CD14-positive monocyte (primary cell): Measurements from ENCODE around the gene FAM167B. TPM values are rescaled to one million over a fixed set of nuclear protein-coding genes. Genes with fewer than 3 reads are reported as not detected.

Source experiments
- DNase-seq, 3 donors: peaks; one replicate each; pipeline ENCODE4 v3.0.0-alpha.2; 2011 to 2022
- H2AFZ ChIP-seq: 2 replicates; pipeline ENCODE4 v1.6.0; 2012; ENCODE audit warnings: mild to moderate bottlenecking, low read depth, low read length, inconsistent platforms; ENCODE audit not compliant: insufficient read depth, poor library complexity, severe bottlenecking
- H3K27ac ChIP-seq, 2 donors: 1 replicate in 1 of 2; 2 replicates in 1 of 2; pipeline ENCODE4 v1.5.1; 2012 to 2013; ENCODE audit warnings: low read length in 2 of 2, control low read depth in 1 of 2, inconsistent platforms in 1 of 2, low read depth in 1 of 2, mild to moderate bottlenecking in 1 of 2
- H3K27me3 ChIP-seq, 2 donors: one replicate each; pipeline versions ENCODE4 v1.6.0 to v1.6.1; 2011 to 2013; ENCODE audit warnings: low read length in 2 of 2; ENCODE audit not compliant: control insufficient read depth in 2 of 2, insufficient read depth in 2 of 2
- H3K36me3 ChIP-seq, 2 donors: replicated peaks in 1 of 2; 1 replicate in 1 of 2; 2 replicates in 1 of 2; pipeline versions ENCODE4 v1.5.1 to v1.6.1; 2012 to 2013; ENCODE audit warnings: low read length in 2 of 2, control low read depth in 1 of 2, inconsistent platforms in 1 of 2, mild to moderate bottlenecking in 1 of 2; ENCODE audit not compliant: insufficient read depth in 2 of 2, control insufficient read depth in 1 of 2
- H3K4me1 ChIP-seq, 2 donors: 1 replicate in 1 of 2; 2 replicates in 1 of 2; pipeline versions ENCODE4 v1.5.1 to v1.6.1; 2012 to 2013; ENCODE audit warnings: low read length in 2 of 2, control low read depth in 1 of 2, inconsistent platforms in 1 of 2, mild to moderate bottlenecking in 1 of 2, moderate library complexity in 1 of 2; ENCODE audit not compliant: insufficient read depth in 2 of 2, control insufficient read depth in 1 of 2
- H3K4me2 ChIP-seq: replicated peaks from 2 replicates; pipeline ENCODE3; 2012; ENCODE audit warnings: low read length, moderate library complexity, mild to moderate bottlenecking; ENCODE audit not compliant: poor library complexity, severe bottlenecking; ENCODE audit errors: extremely low read depth
- H3K4me3 ChIP-seq, 3 experiments: fragments of 200-600 bp in 1 of 3; sonication (generic) in 1 of 3; replicated peaks in 1 of 3; 1 replicate in 2 of 3; 2 replicates in 1 of 3; pipeline ENCODE4 v1.5.1; 2011 to 2013; ENCODE audit warnings: low read length in 3 of 3, mild to moderate bottlenecking in 3 of 3, control low read depth in 2 of 3, low read depth in 2 of 3, inconsistent platforms in 1 of 3, moderate library complexity in 1 of 3
- H3K79me2 ChIP-seq: 2 replicates; pipeline ENCODE4 v1.6.0; 2012; ENCODE audit warnings: mild to moderate bottlenecking, control low read depth, inconsistent platforms, low read length, moderate library complexity; ENCODE audit not compliant: insufficient read depth
- H3K9ac ChIP-seq: 2 replicates; pipeline ENCODE4 v1.6.0; 2017; ENCODE audit warnings: low read length, mild to moderate bottlenecking; ENCODE audit not compliant: insufficient read depth, poor library complexity, severe bottlenecking
- H3K9me3 ChIP-seq, 2 donors: replicated peaks in 1 of 2; 1 replicate in 1 of 2; 2 replicates in 1 of 2; pipeline versions ENCODE4 v1.5.1 to v1.6.1; 2012 to 2013; ENCODE audit warnings: low read length in 2 of 2, control low read depth in 1 of 2; ENCODE audit not compliant: control insufficient read depth in 1 of 2, insufficient read depth in 1 of 2
- H4K20me1 ChIP-seq: 2 replicates; pipeline ENCODE4 v1.6.0; 2012; ENCODE audit warnings: mild to moderate bottlenecking, low read length, control low read depth, moderate library complexity; ENCODE audit not compliant: insufficient read depth
- H3K27ac Mint-ChIP-seq, 7 donors: one replicate each; pipeline ENCODE4 v1.8.0; 2020; ENCODE audit warnings: mild to moderate bottlenecking in 7 of 7, mixed read lengths in 7 of 7, moderate library complexity in 6 of 7, inconsistent platforms in 2 of 7
- H3K27me3 Mint-ChIP-seq, 3 donors: one replicate each; pipeline ENCODE4 v1.8.0; 2021 to 2022; ENCODE audit warnings: low read depth in 3 of 3, mild to moderate bottlenecking in 3 of 3, mixed read lengths in 3 of 3, moderate library complexity in 3 of 3, inconsistent platforms in 1 of 3
- H3K36me3 Mint-ChIP-seq, 2 donors: one replicate each; pipeline ENCODE4 v1.8.0; 2020; ENCODE audit warnings: mixed read lengths in 2 of 2, inconsistent platforms in 1 of 2, mild to moderate bottlenecking in 1 of 2
- H3K4me1 Mint-ChIP-seq: one replicate; pipeline ENCODE4 v1.8.0; 2020; ENCODE audit warnings: mild to moderate bottlenecking, mixed read lengths
- H3K4me3 Mint-ChIP-seq, 2 donors: one replicate each; pipeline ENCODE4 v1.8.0; 2020; ENCODE audit warnings: mild to moderate bottlenecking in 2 of 2, mixed read lengths in 2 of 2, moderate library complexity in 1 of 2
- H3K9me3 Mint-ChIP-seq, 7 donors: one replicate each; pipeline ENCODE4 v1.8.0; 2020 to 2022; ENCODE audit warnings: mixed read lengths in 7 of 7, mild to moderate bottlenecking in 6 of 7, moderate library complexity in 6 of 7, inconsistent platforms in 2 of 7
- CTCF ChIP-seq: fragments of 200-600 bp; IDR thresholded peaks from one replicate; pipeline ENCODE4 v1.8.0; 2022; ENCODE audit warnings: antibody characterized with exemption, mild to moderate bottlenecking
- WGBS: methylation state at CpG from one replicate; pipeline ENCODE4 v1.1.5; 2013; ENCODE audit warnings: missing lambda C conversion rate; ENCODE audit not compliant: insufficient coverage; 5-methylcytosine and 5-hydroxymethylcytosine counted together
- intact Hi-C, 2 donors: fragments of 100-400 bp; cut with micrococcal nuclease; formaldehyde crosslinking; loops; one replicate each; pipeline versions ENCODE4 v1.15.0 to v1.15.1; 2023
- polyA minus RNA-seq: library from RNA; depleted of rRNA, polyadenylated mRNA; stranded (reverse); fragments of >200 nt; gene quantifications from 2 replicates; pipeline ENCODE4 v1.2.3, GENCODE V29; 2012
- polyA plus RNA-seq, 3 donors: library from polyadenylated mRNA; depleted of rRNA in 1 of 3; unstranded in 2 of 3; stranded (reverse) in 1 of 3; fragments of 300-500 nt in 2 of 3; fragments of >200 nt in 1 of 3; fragmentation: Illumina TruSeq in 2 of 3; gene quantifications; 1 replicate in 2 of 3; 2 replicates in 1 of 3; pipeline ENCODE4 v1.2.3, GENCODE V29; 2012 to 2021
- total RNA-seq, 12 experiments: library from RNA in 1 of 12; stranded (reverse) in 1 of 12; fragments of 120-200 nt in 1 of 12; gene quantifications; one replicate each; pipeline ENCODE4 v1.2.4 and lab custom pipeline; 2013 to 2026; ENCODE audit warnings: mixed read lengths in 6 of 12, inconsistent platforms in 1 of 12

Gene FAM167B
- total RNA-seq (2013): not detected
- polyA plus RNA-seq: not detected
- not detected in 2 replicates for polyA minus RNA-seq
- total RNA-seq (lab: John Stamatoyannopoulos, UW): 0 to 0.27 (median 0) reads per million in 11 experiments

- H3K4me1 ChIP-seq: peaks cover 9 to 26% of the 10 kb centered on the region in 2 donors
- Mint-ChIP-seq H3K27ac (peak within 1 kb of the TSS in 3 of 7 donors; percentile 50 to 70 (median 62)), H3K27me3 (peaks cover 15 to 38% (median 19%) of the 10 kb centered on the region in 3 donors), H3K36me3 (peaks cover 0 to 2% of the 10 kb centered on the region in 2 donors), H3K4me1 (peaks cover 27% of the 10 kb centered on the region), H3K4me3 (peak within 1 kb of the TSS in 1 of 2 donors; percentile 52), H3K9me3 (peaks cover 0 to 4% (median 2%) of the 10 kb centered on the region in 7 donors)
- no peaks in the 10 kb centered on the region for H3K79me2 ChIP-seq
- TF ChIP-seq CTCF: no peak
- H3K9me3 ChIP-seq: no peaks in the 10 kb centered on the region
- no peak within 1 kb of the TSS for H3K9ac ChIP-seq
- no peaks in the 10 kb centered on the region for H4K20me1 ChIP-seq
- no peak within 1 kb of the TSS for H3K4me3 ChIP-seq
- H2AFZ ChIP-seq: peak within 1 kb of the TSS; percentile 70
- WGBS: 92% methylated on average over 2 of the region's 3 CpGs
- H3K4me2 ChIP-seq: no peak within 1 kb of the TSS
- peaks cover 0 to 15% of the 10 kb centered on the region in 2 donors for H3K27me3 ChIP-seq
- H3K36me3 ChIP-seq: no peaks in the 10 kb centered on the region
- intact Hi-C loops: no loop called here
- no peak within 1 kb of the TSS for H3K27ac ChIP-seq
- DNase-seq: no peak
Measured at GRCh38 chr1:32246888-32247273, at the start of gene FAM167B. Gene FAM167B (plus strand): TSS chr1:32247222. CDS start chr1:32247422, 200 bp downstream.

- H3K4me1 Mint-ChIP-seq: peaks cover 24% of the 10 kb centered on the region
Measured at GRCh38 chr1:32197837-32198236, 49.2 kb upstream of the FAM167B start.

More at GRCh38 chr1:32197837-32198236, 49.2 kb upstream of the FAM167B start:
- no peaks in the 10 kb centered on the region for H3K27me3 ChIP-seq
- Mint-ChIP-seq H3K9me3 (peaks cover 0 to 1% (median 0%) of the 10 kb centered on the region in 7 donors), H3K36me3 (peaks cover 49 to 54% of the 10 kb centered on the region in 2 donors), H3K27ac (no peak overlapping the region), H3K27me3 (peaks cover 0 to 7% (median 6%) of the 10 kb centered on the region in 3 donors), H3K4me3 (no peak overlapping the region)
- no peak overlapping the region for H3K9ac ChIP-seq
- no peak for DNase-seq
- TF ChIP-seq CTCF: no peak
- H3K9me3 ChIP-seq: no peaks in the 10 kb centered on the region
- H4K20me1 ChIP-seq: no peaks in the 10 kb centered on the region
- H3K36me3 ChIP-seq: peaks cover 46 to 56% of the 10 kb centered on the region in 2 donors
- no peaks in the 10 kb centered on the region for H3K79me2 ChIP-seq
- intact Hi-C loops: no loop called here
- WGBS: 97% methylated on average over 3 of the region's 6 CpGs
- H3K27ac ChIP-seq: peak overlapping the region in 1 of 2 donors; percentile 14
- H3K4me2 ChIP-seq: no peak overlapping the region
- peaks cover 22 to 24% of the 10 kb centered on the region in 2 donors for H3K4me1 ChIP-seq
- H2AFZ ChIP-seq: no peak overlapping the region
- no peak overlapping the region for H3K4me3 ChIP-seq
